OCI-LY7 (cell line): ENCODE results near the gene RIPPLY2. TPM values are rescaled to one million over a fixed set of nuclear protein-coding genes. Genes with fewer than 3 reads are reported as not detected.
A peak's percentile ranks its signal among the peaks of the same experiment; 100 is the strongest.

Experiments used
- BruUV-seq: library from RNA; stranded (reverse); fragments of 400-500 nt; replicated peaks from 2 replicates; lab custom pipeline; 2021; lab: Mats Ljungman, UMichigan
- CTCF ChIA-PET: fragments of 300-600 bp; sonication (Branson Sonifier 250); formaldehyde crosslinking; loops from one replicate; lab custom pipeline; 2022; ENCODE audit warnings: antibody characterized with exemption; ENCODE audit not compliant: unreplicated experiment; lab: Charles Lee
- POLR2A ChIA-PET: fragments of 300-600 bp; sonication (Branson Sonifier 250); formaldehyde crosslinking; loops from one replicate; lab custom pipeline; 2022; ENCODE audit warnings: antibody characterized with exemption; lab: Charles Lee
- DNase-seq: peaks from one replicate; pipeline ENCODE4 v3.0.0-alpha.2; 2015; ENCODE audit warnings: low spot score
- H2AFZ ChIP-seq: fragments of 200-600 bp; sonication (generic), shearing (Covaris generic); 2 replicates; pipeline ENCODE4 v1.6.1; 2014; ENCODE audit warnings: mild to moderate bottlenecking, antibody characterized with exemption, low read length, moderate library complexity
- H3K27ac ChIP-seq: fragments of 200-600 bp; sonication (generic); 2 replicates; pipeline ENCODE4 v1.5.1; 2014; ENCODE audit warnings: mixed run types, low read depth, mild to moderate bottlenecking, moderate library complexity, low read length, inconsistent platforms; ENCODE audit not compliant: poor library complexity, severe bottlenecking
- H3K36me3 ChIP-seq: fragments of 200-600 bp; sonication (generic); 2 replicates; pipeline ENCODE4 v1.6.1; 2014; ENCODE audit warnings: mild to moderate bottlenecking, antibody characterized with exemption, low read length, moderate library complexity, mixed read lengths; ENCODE audit not compliant: insufficient read depth
- H3K4me1 ChIP-seq: fragments of 200-600 bp; sonication (generic); 2 replicates; pipeline ENCODE4 v1.5.1; 2014; ENCODE audit warnings: mild to moderate bottlenecking, low read length; ENCODE audit not compliant: insufficient read depth, poor library complexity, severe bottlenecking
- H3K4me2 ChIP-seq: fragments of 200-600 bp; sonication (generic); 2 replicates; pipeline ENCODE4 v1.6.1; 2014; ENCODE audit warnings: mild to moderate bottlenecking, low read length
- H3K4me3 ChIP-seq: fragments of 200-600 bp; sonication (generic); 2 replicates; pipeline ENCODE4 v1.5.1; 2014; ENCODE audit warnings: mild to moderate bottlenecking, low read depth, low read length; ENCODE audit not compliant: poor library complexity, severe bottlenecking
- H3K79me2 ChIP-seq: fragments of 200-600 bp; sonication (generic); 2 replicates; pipeline ENCODE4 v1.6.1; 2016; ENCODE audit warnings: low read depth, mild to moderate bottlenecking, low read length, moderate library complexity, mixed read lengths; ENCODE audit not compliant: insufficient read depth
- H3K9me2 ChIP-seq: fragments of 200-600 bp; sonication (generic); 2 replicates; pipeline ENCODE4 v1.6.1; 2016; ENCODE audit warnings: mild to moderate bottlenecking, low read length, mixed read lengths; ENCODE audit not compliant: insufficient read depth
- H3K9me3 ChIP-seq: fragments of 200-600 bp; sonication (generic); 2 replicates; pipeline ENCODE4 v1.6.1; 2014; ENCODE audit warnings: mild to moderate bottlenecking, mixed run types, low read length, mixed read lengths
- H4K20me1 ChIP-seq: fragments of 200-600 bp; sonication (generic); 2 replicates; pipeline ENCODE4 v1.6.1; 2014; ENCODE audit warnings: mild to moderate bottlenecking, antibody characterized with exemption, low read length, moderate library complexity, mixed read lengths; ENCODE audit not compliant: insufficient read depth
- EZH2phosphoT487 ChIP-seq: fragments of 200-600 bp; sonication (generic); IDR thresholded peaks from 2 replicates; pipeline ENCODE4 v1.6.1; 2018; ENCODE audit warnings: low read depth, borderline replicate concordance, mild to moderate bottlenecking, mixed run types, antibody characterized with exemption, low read length, moderate library complexity, mixed read lengths
- intact Hi-C: fragments of 100-400 bp; cut with micrococcal nuclease; formaldehyde crosslinking; loops from one replicate; pipeline ENCODE4 v1.10.0; 2022; ENCODE audit not compliant: unreplicated experiment
- total RNA-seq, 2 experiments: library from RNA; depleted of rRNA in 1 of 2; stranded (reverse); fragments of >200 nt in 1 of 2; shearing (Covaris generic) in 1 of 2; gene quantifications; 2 replicates each; pipeline ENCODE4 v1.2.3, GENCODE V29; 2014 to 2022
- TF ChIP-seq, protein P1 (sequence below): fragments of 200-600 bp; sonication (generic); conservative IDR thresholded peaks from 2 replicates; pipeline ENCODE4 v1.5.1; 2014; ENCODE audit warnings: mild to moderate bottlenecking, antibody characterized with exemption, low read length, moderate library complexity, mixed read lengths

RIPPLY2 gene
- total RNA-seq, 2 experiments from 2014 or later = not detected

GRCh38 chr6:83867043-83867442, 13.9 kb downstream of the RIPPLY2 start:
- Histone ChIP-seq H3K9me2 (no peaks in the 10 kb centered on the region), H3K4me1 (peaks cover 14% of the 10 kb centered on the region), H3K4me3 (no peak overlapping the region), H3K9me3 (peaks cover 55% of the 10 kb centered on the region), H3K4me2 (no peak overlapping the region), H2AFZ (no peak overlapping the region), H3K27ac (no peak overlapping the region), H4K20me1 (no peaks in the 10 kb centered on the region), H3K79me2 (peaks cover 40% of the 10 kb centered on the region), H3K36me3 (peaks cover 89% of the 10 kb centered on the region)
- DNase-seq = no peak
- ChIA-PET CTCF (no interaction called here), POLR2A (interaction anchor here (0.7 kb wide), 1 partner anchor 235 kb away, joined by 4 read pairs; no protein-coding TSS in a partner anchor)
- TF ChIP-seq, protein P1, sequence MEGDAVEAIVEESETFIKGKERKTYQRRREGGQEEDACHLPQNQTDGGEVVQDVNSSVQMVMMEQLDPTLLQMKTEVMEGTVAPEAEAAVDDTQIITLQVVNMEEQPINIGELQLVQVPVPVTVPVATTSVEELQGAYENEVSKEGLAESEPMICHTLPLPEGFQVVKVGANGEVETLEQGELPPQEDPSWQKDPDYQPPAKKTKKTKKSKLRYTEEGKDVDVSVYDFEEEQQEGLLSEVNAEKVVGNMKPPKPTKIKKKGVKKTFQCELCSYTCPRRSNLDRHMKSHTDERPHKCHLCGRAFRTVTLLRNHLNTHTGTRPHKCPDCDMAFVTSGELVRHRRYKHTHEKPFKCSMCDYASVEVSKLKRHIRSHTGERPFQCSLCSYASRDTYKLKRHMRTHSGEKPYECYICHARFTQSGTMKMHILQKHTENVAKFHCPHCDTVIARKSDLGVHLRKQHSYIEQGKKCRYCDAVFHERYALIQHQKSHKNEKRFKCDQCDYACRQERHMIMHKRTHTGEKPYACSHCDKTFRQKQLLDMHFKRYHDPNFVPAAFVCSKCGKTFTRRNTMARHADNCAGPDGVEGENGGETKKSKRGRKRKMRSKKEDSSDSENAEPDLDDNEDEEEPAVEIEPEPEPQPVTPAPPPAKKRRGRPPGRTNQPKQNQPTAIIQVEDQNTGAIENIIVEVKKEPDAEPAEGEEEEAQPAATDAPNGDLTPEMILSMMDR = no peak
- TF ChIP-seq EZH2phosphoT487 = no peak
- intact Hi-C loops = loop anchor here (10.0 kb wide), 1 partner anchor 672 kb away; the partner anchor contains the start of genes PGM3 and RWDD2A
- no TSS peak for BruUV-seq

DNA sequence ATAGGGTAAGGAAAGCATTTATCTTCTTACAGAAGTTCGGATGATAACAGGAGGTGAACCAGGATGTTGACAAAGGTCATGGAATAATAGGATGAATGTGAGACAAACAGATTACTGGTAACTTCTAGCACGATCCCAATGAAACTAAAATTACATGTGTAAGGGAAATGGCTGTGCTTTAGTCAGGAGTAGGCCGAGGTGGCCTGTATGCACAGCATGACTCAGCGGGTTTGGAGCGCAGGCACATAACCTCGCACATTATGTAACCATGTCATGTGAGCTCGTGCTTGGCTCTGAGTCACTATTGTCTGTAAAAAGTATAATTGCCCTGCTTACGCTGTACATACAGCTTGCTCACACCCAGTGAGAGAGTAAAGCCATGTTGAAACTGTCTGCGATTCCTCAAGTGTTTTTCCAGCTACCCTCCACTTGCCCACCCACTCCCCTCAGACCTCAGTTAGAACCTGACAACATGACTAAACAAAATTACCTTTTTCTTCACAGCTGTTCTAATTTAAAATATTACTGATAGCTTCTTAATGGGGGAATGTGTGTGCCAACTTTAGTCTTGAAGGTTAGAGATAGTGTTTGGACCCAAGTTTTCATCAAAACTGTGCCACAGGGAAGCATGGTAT, 14.5 kb downstream of the RIPPLY2 start:
- CTCF ChIA-PET = no interaction called here
- Histone ChIP-seq H2AFZ (no peak overlapping the region), H3K79me2 (peaks cover 40% of the 10 kb centered on the region)

More for the DNA sequence above, 14.5 kb downstream of the RIPPLY2 start:
- Histone ChIP-seq H3K4me2 (no peak overlapping the region), H3K4me1 (peaks cover 8% of the 10 kb centered on the region), H3K36me3 (peaks cover 95% of the 10 kb centered on the region), H4K20me1 (no peaks in the 10 kb centered on the region), H3K9me3 (peaks cover 57% of the 10 kb centered on the region), H3K9me2 (no peaks in the 10 kb centered on the region), H3K27ac (no peak overlapping the region), H3K4me3 (no peak overlapping the region)
- DNase-seq = peak; percentile 91
- intact Hi-C loops = loop anchor here (10.0 kb wide), 1 partner anchor 673 kb away; the partner anchor contains the start of genes PGM3 and RWDD2A
- POLR2A ChIA-PET = interaction anchor here (0.7 kb wide), 1 partner anchor 8 kb away, joined by 5 read pairs; the partner anchor contains the start of gene CYB5R4
- no TSS peak for BruUV-seq
- TF ChIP-seq, protein P1 = no peak
- no peak for TF ChIP-seq EZH2phosphoT487
